GM23338 (cell line): ENCODE data around the gene SLC3A2.
"Not testable (repeated sequence)": the region's sequence is repeated elsewhere in the genome, so short reads cannot be mapped to it uniquely, and the experiment has no call there.

Experiments used
- CREB1 ChIP-seq: fragments of 250-450 bp; sonication (Bioruptor Pico); IDR thresholded peaks from 2 replicates; pipeline ENCODE4 v1.5.0; 2020; ENCODE audit warnings: low read depth, mild to moderate bottlenecking, moderate library complexity
- EZH2 ChIP-seq: fragments of 200-600 bp; sonication (generic); IDR thresholded peaks from one replicate; pipeline ENCODE4 v1.8.0; 2017; ENCODE audit warnings: antibody characterized with exemption, mild to moderate bottlenecking, low read depth; ENCODE audit not compliant: unreplicated experiment
- EZH2phosphoT487 ChIP-seq: fragments of 200-600 bp; sonication (generic); IDR thresholded peaks from one replicate; pipeline ENCODE4 v1.8.1; 2018; ENCODE audit warnings: antibody characterized with exemption; ENCODE audit not compliant: unreplicated experiment
- JUNB ChIP-seq: IDR thresholded peaks from one replicate; pipeline ENCODE4 v1.6.1; 2016; ENCODE audit warnings: antibody characterized with exemption; ENCODE audit not compliant: unreplicated experiment
- NANOG ChIP-seq: IDR thresholded peaks from 2 replicates; pipeline ENCODE4 v1.6.1; 2016; ENCODE audit warnings: antibody characterized with exemption, borderline replicate concordance
- POLR2AphosphoS5 ChIP-seq: IDR thresholded peaks from 2 replicates; pipeline ENCODE4 v1.6.1; 2016; ENCODE audit warnings: antibody characterized with exemption, low read depth
- STAT1 ChIP-seq: IDR thresholded peaks from one replicate; pipeline ENCODE4 v1.6.1; 2016; ENCODE audit warnings: antibody characterized with exemption; ENCODE audit not compliant: unreplicated experiment
- ZNF114 ChIP-seq: fragments of 250-450 bp; sonication (Bioruptor Pico); IDR thresholded peaks from 2 replicates; pipeline ENCODE4 v1.5.0; 2020; ENCODE audit warnings: mild to moderate bottlenecking, moderate library complexity
- ZNF331 ChIP-seq: fragments of 250-450 bp; sonication (Bioruptor Pico); IDR thresholded peaks from 2 replicates; pipeline ENCODE4 v1.5.0; 2020; ENCODE audit warnings: low read depth, mild to moderate bottlenecking, moderate library complexity
- TF ChIP-seq, protein P1 (sequence below), 2 experiments: fragments of 200-600 bp in 1 of 2; sonication (generic) in 1 of 2; conservative IDR thresholded peaks; 2 replicates each; pipeline versions ENCODE4 v1.5.1 to v1.6.1; 2016 to 2017; ENCODE audit warnings: antibody characterized with exemption in 2 of 2, low read depth in 2 of 2, mild to moderate bottlenecking in 2 of 2, moderate library complexity in 1 of 2
- TF ChIP-seq, protein P2 (sequence below): IDR thresholded peaks from one replicate; pipeline ENCODE4 v1.6.1; 2018; ENCODE audit warnings: antibody characterized with exemption; ENCODE audit not compliant: unreplicated experiment
- TF ChIP-seq, protein P3 (sequence below): IDR thresholded peaks from 2 replicates; pipeline ENCODE4 v1.6.1; 2016; ENCODE audit warnings: antibody characterized with exemption

DNA sequence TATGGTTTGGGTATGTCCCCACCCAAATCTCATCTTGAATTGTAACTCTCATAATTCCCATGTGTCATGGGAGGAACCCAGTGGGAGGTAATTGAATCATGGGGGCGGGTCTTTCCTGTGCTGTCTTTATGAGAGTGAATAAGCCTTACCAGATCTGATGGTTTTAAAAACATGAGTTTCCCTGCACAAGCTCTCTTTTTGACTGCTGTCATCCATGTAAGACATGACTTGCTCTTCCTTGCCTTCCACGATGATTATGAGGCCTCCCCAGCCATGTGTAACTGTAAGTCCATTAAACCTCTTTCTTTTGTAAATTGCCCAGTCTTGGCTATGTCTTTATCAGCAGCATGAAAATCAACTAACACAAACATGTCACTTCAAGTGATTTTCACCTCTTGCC lies 56.8 kb downstream of the SLC3A2 start:
- not testable (repeated sequence) for TF ChIP-seq POLR2AphosphoS5; JUNB; EZH2; CREB1 (CRISPR knock-in tag); EZH2phosphoT487; NANOG; STAT1; ZNF114 (CRISPR knock-in tag); ZNF331 (CRISPR knock-in tag)
- TF ChIP-seq, protein P1, sequence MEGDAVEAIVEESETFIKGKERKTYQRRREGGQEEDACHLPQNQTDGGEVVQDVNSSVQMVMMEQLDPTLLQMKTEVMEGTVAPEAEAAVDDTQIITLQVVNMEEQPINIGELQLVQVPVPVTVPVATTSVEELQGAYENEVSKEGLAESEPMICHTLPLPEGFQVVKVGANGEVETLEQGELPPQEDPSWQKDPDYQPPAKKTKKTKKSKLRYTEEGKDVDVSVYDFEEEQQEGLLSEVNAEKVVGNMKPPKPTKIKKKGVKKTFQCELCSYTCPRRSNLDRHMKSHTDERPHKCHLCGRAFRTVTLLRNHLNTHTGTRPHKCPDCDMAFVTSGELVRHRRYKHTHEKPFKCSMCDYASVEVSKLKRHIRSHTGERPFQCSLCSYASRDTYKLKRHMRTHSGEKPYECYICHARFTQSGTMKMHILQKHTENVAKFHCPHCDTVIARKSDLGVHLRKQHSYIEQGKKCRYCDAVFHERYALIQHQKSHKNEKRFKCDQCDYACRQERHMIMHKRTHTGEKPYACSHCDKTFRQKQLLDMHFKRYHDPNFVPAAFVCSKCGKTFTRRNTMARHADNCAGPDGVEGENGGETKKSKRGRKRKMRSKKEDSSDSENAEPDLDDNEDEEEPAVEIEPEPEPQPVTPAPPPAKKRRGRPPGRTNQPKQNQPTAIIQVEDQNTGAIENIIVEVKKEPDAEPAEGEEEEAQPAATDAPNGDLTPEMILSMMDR (conservative IDR thresholded peaks at IDR 0.05; ENCODE audit: low read depth in 2 of 2): not testable (repeated sequence)
- TF ChIP-seq, protein P2, sequence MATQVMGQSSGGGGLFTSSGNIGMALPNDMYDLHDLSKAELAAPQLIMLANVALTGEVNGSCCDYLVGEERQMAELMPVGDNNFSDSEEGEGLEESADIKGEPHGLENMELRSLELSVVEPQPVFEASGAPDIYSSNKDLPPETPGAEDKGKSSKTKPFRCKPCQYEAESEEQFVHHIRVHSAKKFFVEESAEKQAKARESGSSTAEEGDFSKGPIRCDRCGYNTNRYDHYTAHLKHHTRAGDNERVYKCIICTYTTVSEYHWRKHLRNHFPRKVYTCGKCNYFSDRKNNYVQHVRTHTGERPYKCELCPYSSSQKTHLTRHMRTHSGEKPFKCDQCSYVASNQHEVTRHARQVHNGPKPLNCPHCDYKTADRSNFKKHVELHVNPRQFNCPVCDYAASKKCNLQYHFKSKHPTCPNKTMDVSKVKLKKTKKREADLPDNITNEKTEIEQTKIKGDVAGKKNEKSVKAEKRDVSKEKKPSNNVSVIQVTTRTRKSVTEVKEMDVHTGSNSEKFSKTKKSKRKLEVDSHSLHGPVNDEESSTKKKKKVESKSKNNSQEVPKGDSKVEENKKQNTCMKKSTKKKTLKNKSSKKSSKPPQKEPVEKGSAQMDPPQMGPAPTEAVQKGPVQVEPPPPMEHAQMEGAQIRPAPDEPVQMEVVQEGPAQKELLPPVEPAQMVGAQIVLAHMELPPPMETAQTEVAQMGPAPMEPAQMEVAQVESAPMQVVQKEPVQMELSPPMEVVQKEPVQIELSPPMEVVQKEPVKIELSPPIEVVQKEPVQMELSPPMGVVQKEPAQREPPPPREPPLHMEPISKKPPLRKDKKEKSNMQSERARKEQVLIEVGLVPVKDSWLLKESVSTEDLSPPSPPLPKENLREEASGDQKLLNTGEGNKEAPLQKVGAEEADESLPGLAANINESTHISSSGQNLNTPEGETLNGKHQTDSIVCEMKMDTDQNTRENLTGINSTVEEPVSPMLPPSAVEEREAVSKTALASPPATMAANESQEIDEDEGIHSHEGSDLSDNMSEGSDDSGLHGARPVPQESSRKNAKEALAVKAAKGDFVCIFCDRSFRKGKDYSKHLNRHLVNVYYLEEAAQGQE: not testable (repeated sequence)
- TF ChIP-seq, protein P3, sequence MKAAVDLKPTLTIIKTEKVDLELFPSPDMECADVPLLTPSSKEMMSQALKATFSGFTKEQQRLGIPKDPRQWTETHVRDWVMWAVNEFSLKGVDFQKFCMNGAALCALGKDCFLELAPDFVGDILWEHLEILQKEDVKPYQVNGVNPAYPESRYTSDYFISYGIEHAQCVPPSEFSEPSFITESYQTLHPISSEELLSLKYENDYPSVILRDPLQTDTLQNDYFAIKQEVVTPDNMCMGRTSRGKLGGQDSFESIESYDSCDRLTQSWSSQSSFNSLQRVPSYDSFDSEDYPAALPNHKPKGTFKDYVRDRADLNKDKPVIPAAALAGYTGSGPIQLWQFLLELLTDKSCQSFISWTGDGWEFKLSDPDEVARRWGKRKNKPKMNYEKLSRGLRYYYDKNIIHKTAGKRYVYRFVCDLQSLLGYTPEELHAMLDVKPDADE: not testable (repeated sequence)
